HG03354 (cell line): ENCODE data around the gene WIZ.
A peak's percentile ranks its signal among the peaks of the same experiment; 100 is the strongest.

Experiments
- ATAC-seq: cut with Tn5 transposase; IDR thresholded peaks from one replicate; pipeline ENCODE4 v1.9.1; 2021; ENCODE audit warnings: mild to moderate bottlenecking; ENCODE audit not compliant: unreplicated experiment, poor library complexity, severe bottlenecking

WIZ gene

GRCh38 chr19:15445807-15446376 lies 3.9 kb downstream of the WIZ start:
- ATAC-seq = no peak

GRCh38 chr19:15445227-15445605 lies 4.5 kb downstream of the WIZ start:
- no peak for ATAC-seq

- ATAC-seq = no peak
These were observed 5.1 kb downstream of the WIZ start for GRCh38 chr19:15444505-15445226.

GRCh38 chr19:15443838-15444237 lies 5.9 kb downstream of the WIZ start:
- no peak for ATAC-seq

GRCh38 chr19:15443325-15443724 lies 6.4 kb downstream of the WIZ start:
- no peak for ATAC-seq

GRCh38 chr19:15442142-15442920 lies 7.4 kb downstream of the WIZ start:
- no peak for ATAC-seq

GRCh38 chr19:15441317-15441716 lies 8.4 kb downstream of the WIZ start:
- ATAC-seq = no peak

- no peak for ATAC-seq
These were observed 9.7 kb downstream of the WIZ start for GRCh38 chr19:15439821-15440641.

DNA sequence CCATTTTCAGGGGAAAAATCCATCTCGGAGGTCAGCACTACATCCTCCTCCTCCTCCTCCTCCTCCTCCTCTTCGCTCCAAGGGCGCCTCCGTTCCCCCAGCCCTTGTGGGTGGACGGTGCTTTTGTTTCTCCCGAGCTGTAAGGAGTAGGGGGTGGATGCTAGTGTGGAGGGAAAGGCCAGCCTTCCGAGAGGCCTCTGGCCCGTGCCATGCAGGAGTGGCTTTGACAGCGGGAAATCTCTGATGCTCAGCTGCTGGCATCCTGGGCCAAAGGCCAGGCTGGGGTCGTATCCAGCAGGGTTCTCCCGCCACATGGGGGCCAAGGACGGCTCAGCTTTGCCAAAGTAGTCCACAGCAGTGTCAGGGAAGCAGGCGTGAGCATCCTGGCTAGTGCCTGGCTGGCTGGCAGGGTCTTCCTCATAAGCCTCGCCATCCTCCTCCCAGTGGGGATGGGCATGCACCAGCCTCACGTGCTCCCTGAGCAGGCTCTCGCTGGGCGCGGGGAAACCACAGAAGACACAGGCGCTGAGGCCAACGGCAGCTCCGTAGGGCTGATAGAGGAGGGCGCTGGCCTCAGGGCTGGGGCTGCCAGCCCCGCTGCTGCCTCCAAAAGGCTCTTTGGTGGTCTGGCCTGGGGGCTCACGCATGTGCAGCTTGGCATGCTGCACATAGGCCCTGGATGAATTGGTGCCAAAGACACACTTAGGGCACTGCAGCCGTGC lies 10.5 kb downstream of the WIZ start:
- ATAC-seq = no peak

GRCh38 chr19:15438577-15438976 lies 11.2 kb downstream of the WIZ start:
- ATAC-seq = no peak

DNA sequence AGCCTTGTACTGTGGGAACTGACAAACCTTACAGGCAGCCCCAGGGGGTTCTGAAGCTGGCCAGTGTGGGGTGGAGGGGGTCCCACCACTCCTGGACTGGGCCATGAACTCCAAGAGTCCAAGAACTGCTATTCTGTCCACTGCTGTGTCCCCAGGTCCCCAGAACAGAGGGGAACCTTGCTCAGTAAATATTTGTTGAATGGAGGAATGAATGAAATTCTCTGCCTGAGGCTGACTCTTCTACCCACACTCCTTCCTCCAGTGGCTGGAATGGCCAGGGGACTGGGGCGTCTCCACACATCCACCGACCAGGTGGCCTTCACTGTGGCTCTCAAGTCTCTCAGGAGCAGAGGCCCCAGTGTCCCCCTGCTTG lies 11.6 kb downstream of the WIZ start:
- ATAC-seq = no peak

- ATAC-seq = no peak
These were observed 12.2 kb downstream of the WIZ start for GRCh38 chr19:15437355-15438123.

DNA sequence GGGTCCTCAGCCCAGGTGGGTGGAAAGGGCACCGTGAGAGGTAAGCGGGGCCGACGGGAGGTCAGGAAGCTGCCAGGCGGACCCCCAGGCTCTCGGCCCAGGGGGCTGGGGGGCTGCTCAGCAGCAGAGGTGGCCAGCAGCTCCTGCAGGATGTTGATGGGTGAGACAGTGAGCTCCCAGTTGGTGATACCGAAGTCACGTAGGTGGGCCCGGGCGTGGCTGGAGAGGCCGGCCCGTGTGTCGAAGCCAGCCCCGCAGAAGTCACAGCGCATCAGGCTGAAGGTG lies 13.0 kb downstream of the WIZ start:
- no peak for ATAC-seq

- no peak for ATAC-seq
These were observed 13.5 kb downstream of the WIZ start for GRCh38 chr19:15436012-15436825.

DNA sequence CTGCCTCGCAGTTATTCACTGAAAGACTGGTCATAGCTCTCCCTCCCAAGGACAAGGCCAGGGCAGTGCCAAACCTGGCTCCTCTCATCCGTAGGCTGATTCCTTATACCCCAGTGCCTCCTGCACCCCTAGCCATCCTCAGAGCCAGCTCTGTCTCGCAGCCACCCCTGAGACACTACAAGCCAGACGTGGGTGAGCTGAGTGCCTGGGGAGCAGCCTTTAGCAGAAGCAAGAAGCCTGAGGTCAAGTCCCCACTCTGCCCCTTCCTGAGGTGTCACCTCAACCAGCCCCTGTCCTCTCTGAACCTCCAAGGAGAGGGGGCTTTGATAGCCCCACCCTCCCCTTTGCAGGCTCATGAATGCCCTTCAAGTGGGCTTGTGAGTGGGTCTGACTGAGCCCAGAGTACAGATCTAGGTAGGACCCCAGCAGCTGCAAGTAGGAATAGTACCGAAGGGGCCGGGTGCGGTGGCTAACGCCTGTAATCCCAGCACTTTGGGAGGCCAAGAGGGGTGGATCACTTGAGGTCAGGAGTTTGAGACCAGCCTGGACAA lies 16.2 kb downstream of the WIZ start:
- ATAC-seq = no peak

DNA sequence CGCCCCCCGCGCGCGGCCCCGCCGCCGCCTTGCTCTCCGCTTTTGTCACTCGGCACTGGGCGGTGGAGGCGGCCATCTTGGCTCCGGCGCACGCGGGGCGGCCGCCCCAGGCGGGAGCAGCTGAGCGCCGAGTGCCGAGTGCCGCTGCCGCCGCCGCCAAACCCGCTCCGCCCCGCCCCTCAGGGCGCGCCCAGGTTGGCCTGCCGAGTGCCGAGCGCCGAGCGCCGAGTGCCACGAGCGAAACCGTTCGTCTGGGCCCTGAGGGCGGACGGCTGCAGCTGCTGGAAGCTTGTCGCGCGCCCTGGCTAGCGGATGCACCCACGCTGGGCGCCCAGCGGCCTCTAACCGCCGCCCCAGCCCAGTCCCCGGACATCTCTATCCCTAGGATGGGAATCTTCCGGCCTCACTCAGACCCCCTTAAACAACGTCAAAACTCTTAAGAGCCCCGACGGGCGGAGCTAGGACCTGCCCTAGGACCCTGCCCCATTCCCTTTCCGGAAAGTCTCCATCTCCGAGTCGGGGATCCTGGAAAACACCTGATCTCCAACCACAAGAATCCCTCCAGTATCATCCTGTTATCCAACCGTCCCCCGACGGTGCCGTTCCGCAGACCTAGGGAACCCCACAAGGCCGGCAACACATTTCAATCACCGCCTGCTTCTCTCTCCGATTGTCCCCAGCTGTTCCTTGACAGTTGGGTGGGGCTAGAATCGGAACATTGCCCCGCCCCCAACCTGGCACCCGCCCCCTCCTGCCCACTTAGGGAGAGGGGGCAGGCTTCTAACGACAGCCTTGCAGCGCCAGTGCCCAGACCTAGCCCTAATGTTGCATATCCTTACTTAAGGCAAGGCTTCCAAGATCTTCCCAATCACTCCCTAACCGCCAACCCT lies 16.9 kb downstream of the WIZ start:
- ATAC-seq = peak; percentile 71

DNA sequence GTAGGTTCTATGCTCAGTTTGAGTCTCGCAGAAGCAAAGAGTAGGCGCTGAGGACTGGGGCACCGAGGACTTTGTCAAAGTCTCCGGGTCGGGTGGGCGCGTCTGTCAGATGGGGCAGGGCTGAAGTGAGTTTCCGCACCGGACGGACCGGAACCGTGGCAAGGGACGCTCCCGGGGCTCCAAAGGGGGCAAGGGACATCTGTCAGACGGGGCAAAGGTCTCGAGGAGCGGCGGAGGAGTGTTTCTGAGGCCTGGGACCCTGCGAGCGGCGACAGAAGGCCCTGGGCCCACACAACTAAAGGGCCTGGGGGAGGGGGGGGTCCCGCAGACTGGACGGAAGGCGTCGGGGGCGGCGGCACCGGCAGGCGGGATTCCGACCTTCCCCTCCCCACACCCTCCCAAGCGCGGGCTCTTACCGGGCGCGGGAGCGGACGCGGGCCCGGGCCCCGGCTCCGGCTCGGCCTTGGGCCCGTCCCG lies 17.7 kb downstream of the WIZ start:
- ATAC-seq = peak; percentile 21
